GM06990 (cell line): ENCODE results near the gene P2RY11.

Experiments used
- DNase-seq: peaks from one replicate; pipeline ENCODE4 v3.0.0-alpha.2; 2011; ENCODE audit not compliant: insufficient read length; ENCODE audit errors: extremely low read depth
- H3K27me3 ChIP-seq: replicated peaks from 2 replicates; pipeline ENCODE4 v1.6.0; 2011; ENCODE audit warnings: low read length; ENCODE audit not compliant: control insufficient read depth, insufficient read depth
- H3K36me3 ChIP-seq: 2 replicates; pipeline ENCODE4 v1.5.1; 2011; ENCODE audit warnings: low read length; ENCODE audit not compliant: control insufficient read depth, insufficient read depth
- H3K4me3 ChIP-seq: replicated peaks from 2 replicates; pipeline ENCODE4 v1.5.1; 2011; ENCODE audit warnings: low read depth, mild to moderate bottlenecking, control low read depth, low read length
- CTCF ChIP-seq: IDR thresholded peaks from 2 replicates; pipeline ENCODE4 v1.5.1; 2011; ENCODE audit warnings: low read length, control low read depth, mild to moderate bottlenecking, inconsistent platforms; ENCODE audit not compliant: insufficient read depth, poor library complexity, severe bottlenecking

P2RY11 gene

DNA sequence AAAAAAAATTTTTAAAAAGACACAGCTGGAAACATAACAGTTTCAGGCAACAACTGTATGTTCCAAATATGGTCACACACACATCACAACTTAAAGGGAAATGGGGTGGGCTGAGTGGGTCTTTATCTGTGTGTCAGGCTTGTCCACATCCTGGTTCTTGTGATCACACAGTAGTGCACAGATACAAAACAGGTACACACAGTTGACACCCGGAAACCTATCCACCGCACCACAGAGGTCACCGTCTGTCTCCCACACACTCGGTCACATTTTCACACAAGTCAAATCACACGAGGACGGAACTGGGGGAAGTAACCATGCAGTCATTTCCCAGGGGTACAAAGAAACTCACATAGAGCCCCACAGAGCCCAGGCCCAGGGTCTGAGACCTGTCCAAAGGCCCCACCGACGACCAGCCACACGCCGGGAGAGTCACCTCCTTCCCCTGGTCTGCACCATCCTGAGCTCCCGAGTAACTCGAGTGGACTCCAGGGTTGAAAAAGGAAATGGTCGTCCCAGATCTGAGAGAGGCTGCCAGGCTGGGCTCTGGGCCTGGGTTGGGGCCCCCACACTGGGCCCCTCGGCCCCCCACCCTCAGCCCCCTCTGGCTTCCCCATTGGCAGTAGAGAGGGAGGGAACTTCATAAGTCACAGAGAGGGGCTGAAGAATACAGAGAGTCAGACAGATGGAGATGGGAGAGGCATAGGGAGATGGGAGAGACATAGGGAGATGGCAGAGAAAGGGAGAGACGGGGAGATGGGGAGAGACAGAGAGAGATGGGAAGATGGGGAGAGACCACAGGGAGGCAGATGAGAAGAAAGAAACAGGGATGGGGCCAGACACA, 6.6 kb upstream of the P2RY11 start:
- Histone ChIP-seq H3K4me3 (peak overlapping the region; percentile 56), H3K36me3 (peaks cover 20% of the 10 kb centered on the region), H3K27me3 (no peaks in the 10 kb centered on the region)
- TF ChIP-seq CTCF: no peak
- peak; percentile 86 for DNase-seq

- DNase-seq: no peak
- TF ChIP-seq CTCF: no peak
- H3K4me3 ChIP-seq: peak overlapping the region; percentile 56
- H3K36me3 ChIP-seq: peaks cover 28% of the 10 kb centered on the region
- H3K27me3 ChIP-seq: no peaks in the 10 kb centered on the region
Observed at GRCh38 chr19:10105509-10106099, 5.9 kb upstream of the P2RY11 start.

DNA sequence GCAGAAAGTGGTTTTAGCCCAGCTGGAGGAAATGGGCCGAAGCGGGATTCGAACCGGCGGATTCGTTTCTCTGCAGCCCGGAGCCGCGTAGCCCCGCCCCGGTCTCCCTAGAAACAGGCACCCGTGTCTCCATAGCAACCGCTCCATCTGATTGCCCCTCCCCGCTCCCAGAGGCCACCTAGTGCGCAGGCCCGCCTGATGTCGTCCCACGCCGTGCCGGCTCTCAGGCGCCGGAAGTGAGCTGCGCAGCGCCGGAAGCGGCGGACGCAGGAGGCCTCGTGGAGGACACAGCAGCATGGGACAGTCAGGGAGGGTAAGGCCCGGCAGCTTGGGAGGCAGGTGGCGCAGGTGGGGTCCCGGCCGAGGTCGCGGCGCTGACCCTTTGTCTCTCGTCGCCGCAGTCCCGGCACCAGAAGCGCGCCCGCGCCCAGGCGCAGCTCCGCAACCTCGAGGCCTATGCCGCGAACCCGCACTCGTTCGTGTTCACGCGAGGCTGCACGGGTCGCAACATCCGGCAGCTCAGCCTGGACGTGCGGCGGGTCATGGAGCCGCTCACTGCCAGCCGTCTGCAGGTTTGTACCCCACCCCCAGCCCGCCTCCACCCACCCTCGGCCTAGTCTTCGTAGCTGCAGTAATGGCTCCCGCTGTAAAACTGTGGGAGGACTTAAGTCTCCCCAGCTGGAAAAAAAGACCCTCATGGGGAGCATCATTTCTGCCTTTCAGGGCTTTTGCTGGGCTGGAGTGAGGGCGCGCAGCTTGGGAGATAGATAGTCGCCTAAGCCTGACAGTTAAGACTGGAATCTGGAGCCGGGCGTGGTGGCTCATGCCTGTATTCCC, 5.2 kb upstream of the P2RY11 start, which contains the start of gene PPAN:
Gene PPAN, plus strand, starts transcription at position 263 of the 837 bp plus-strand sequence. Its CDS starts 33 bp downstream, at position 296.
- no peak for TF ChIP-seq CTCF
- Histone ChIP-seq H3K4me3 (peak within 1 kb of the TSS; percentile 98), H3K27me3 (no peaks in the 10 kb centered on the region), H3K36me3 (peaks cover 34% of the 10 kb centered on the region)
- peak; percentile 98 for DNase-seq

GRCh38 chr19:10107254-10107653, 4.2 kb upstream of the P2RY11 start:
- H3K36me3 ChIP-seq: peaks cover 38% of the 10 kb centered on the region
- peak overlapping the region; percentile 98 for H3K4me3 ChIP-seq
- no peaks in the 10 kb centered on the region for H3K27me3 ChIP-seq
- DNase-seq: no peak
- TF ChIP-seq CTCF: no peak

GRCh38 chr19:10107817-10108367, 3.6 kb upstream of the P2RY11 start:
- H3K27me3 ChIP-seq: no peaks in the 10 kb centered on the region
- peaks cover 38% of the 10 kb centered on the region for H3K36me3 ChIP-seq
- H3K4me3 ChIP-seq: peak overlapping the region; percentile 98
- TF ChIP-seq CTCF: no peak
- no peak for DNase-seq
